Measurements from ENCODE around the gene PORCN. TPM values are rescaled to one million over a fixed set of nuclear protein-coding genes. Genes with fewer than 3 reads are reported as not detected.

The PORCN gene
- total RNA-seq, 1 experiment from 2014 or later = 12.9 TPM

DNA sequence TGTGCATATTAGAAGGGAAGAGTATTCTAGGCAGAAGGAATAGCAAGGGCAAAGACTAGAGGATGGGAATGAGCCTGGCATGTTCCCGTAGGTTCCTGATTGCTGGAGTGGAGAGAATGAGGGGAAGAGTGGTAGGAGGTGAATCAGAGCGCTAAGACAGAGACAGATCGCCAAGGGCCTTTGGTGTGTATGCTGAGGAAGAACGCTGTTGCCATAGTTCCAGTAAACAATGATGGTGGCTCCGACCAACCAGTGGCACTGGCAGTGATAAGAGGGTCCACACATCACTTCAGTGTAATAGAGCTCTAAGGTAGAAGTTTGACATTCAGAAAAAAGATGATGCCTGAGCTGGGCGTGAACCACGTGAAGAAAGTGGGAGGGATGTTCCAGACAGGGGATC, 31.7 kb downstream of the PORCN start:
- Histone ChIP-seq H4K20me1 (ENCODE audit: insufficient read depth) (no peaks in the 10 kb centered on the region), H3K9me2 (ENCODE audit: insufficient read depth) (no peaks in the 10 kb centered on the region), H3K36me3 (ENCODE audit: control insufficient read depth in 1 of 2, insufficient read depth in 2 of 2, low read length in 2 of 2) (no peaks in the 10 kb centered on the region), H3K27me3 (ENCODE audit: insufficient read depth, low read length) (no peaks in the 10 kb centered on the region), H3K79me2 (ENCODE audit: insufficient read depth, low read length) (no peaks in the 10 kb centered on the region), H3K4me3 (replicated peaks in 1 of 2; ENCODE audit: low read depth in 1 of 2, low read length in 2 of 2) (peak overlapping the region; percentile 56 to 63), H3K27ac (ENCODE audit: low read depth, low read length) (peak overlapping the region; percentile 22; the same call in 1 of the 2 replicates), H3K4me1 (ENCODE audit: control insufficient read depth in 1 of 2, insufficient read depth in 2 of 2, low read length in 2 of 2) (peaks cover 0 to 15% of the 10 kb centered on the region in 2 experiments; a peak in 3 of 4 replicates), H3K9ac (ENCODE audit: low read length) (peak overlapping the region; percentile 59), H3K9me3 (ENCODE audit: control insufficient read depth in 1 of 2, insufficient read depth in 1 of 2, low read depth in 1 of 2, low read length in 2 of 2) (no peaks in the 10 kb centered on the region), H2AFZ (ENCODE audit: low read depth, low read length, poor library complexity, severe bottlenecking) (no peak overlapping the region), H3K4me2 (ENCODE audit: low read length) (peak overlapping the region; percentile 81)
- ATAC-seq (no peak), DNase-seq (ENCODE audit: low read depth, low spot score) (no peak)
- ChIA-PET RAD21 (ENCODE audit: low non-redundant PET in 1 of 2, low total read pairs in 2 of 2, uncharacterized antibody in 2 of 2, unreplicated experiment in 2 of 2) (no interaction called here), CTCF (interaction anchor here (1.6 kb wide), 1 partner anchor 66 kb away, joined by 7 read pairs; no protein-coding TSS in a partner anchor), POLR2A (interaction anchor here (1.1 to 1.5 kb wide), 4 partner anchors 11 to 34 kb away, joined by 3 to 6 read pairs (median 4); partner anchors contain the start of genes EBP and RBM3)
- TSS peak; percentile 43 for BruUV-seq (replicated peaks)
- intact Hi-C loops (cut with micrococcal nuclease) = no loop called here
- TF ChIP-seq, protein P1, sequence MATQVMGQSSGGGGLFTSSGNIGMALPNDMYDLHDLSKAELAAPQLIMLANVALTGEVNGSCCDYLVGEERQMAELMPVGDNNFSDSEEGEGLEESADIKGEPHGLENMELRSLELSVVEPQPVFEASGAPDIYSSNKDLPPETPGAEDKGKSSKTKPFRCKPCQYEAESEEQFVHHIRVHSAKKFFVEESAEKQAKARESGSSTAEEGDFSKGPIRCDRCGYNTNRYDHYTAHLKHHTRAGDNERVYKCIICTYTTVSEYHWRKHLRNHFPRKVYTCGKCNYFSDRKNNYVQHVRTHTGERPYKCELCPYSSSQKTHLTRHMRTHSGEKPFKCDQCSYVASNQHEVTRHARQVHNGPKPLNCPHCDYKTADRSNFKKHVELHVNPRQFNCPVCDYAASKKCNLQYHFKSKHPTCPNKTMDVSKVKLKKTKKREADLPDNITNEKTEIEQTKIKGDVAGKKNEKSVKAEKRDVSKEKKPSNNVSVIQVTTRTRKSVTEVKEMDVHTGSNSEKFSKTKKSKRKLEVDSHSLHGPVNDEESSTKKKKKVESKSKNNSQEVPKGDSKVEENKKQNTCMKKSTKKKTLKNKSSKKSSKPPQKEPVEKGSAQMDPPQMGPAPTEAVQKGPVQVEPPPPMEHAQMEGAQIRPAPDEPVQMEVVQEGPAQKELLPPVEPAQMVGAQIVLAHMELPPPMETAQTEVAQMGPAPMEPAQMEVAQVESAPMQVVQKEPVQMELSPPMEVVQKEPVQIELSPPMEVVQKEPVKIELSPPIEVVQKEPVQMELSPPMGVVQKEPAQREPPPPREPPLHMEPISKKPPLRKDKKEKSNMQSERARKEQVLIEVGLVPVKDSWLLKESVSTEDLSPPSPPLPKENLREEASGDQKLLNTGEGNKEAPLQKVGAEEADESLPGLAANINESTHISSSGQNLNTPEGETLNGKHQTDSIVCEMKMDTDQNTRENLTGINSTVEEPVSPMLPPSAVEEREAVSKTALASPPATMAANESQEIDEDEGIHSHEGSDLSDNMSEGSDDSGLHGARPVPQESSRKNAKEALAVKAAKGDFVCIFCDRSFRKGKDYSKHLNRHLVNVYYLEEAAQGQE (IDR thresholded peaks at IDR 0.05; ENCODE audit: low read depth) = no peak
- TF ChIP-seq RAD21 (IDR thresholded peaks at IDR 0.05; ENCODE audit: low read depth) (no peak), JUND (IDR thresholded peaks at IDR 0.05) (no peak), ZNF274 (IDR thresholded peaks at IDR 0.05; ENCODE audit: low read depth, low read length) (no peak), EZH2phosphoT487 (IDR thresholded peaks at IDR 0.05; ENCODE audit: borderline replicate concordance) (no peak), CBX3 (IDR thresholded peaks at IDR 0.05; ENCODE audit: low read depth) (no peak), SRF (IDR thresholded peaks at IDR 0.05; ENCODE audit: low read depth) (no peak), FOSL1 (IDR thresholded peaks at IDR 0.05; ENCODE audit: low read depth) (no peak), EZH2 (IDR thresholded peaks at IDR 0.05) (no peak), EGR1 (IDR thresholded peaks at IDR 0.05; ENCODE audit: low read depth) (no peak), ZFX (IDR thresholded peaks at IDR 0.05) (no peak), POLR2A (IDR thresholded peaks at IDR 0.05; ENCODE audit: borderline replicate concordance, extremely low read depth, insufficient read depth, insufficient read length) (no peak), SIN3A (IDR thresholded peaks at IDR 0.05; ENCODE audit: low read depth) (no peak), TCF7L2 (IDR thresholded peaks at IDR 0.05; ENCODE audit: borderline replicate concordance, extremely low read depth, insufficient read depth, insufficient read length) (no peak), POLR2AphosphoS5 (IDR thresholded peaks at IDR 0.05; ENCODE audit: low read depth, low read length) (no peak), SP1 (IDR thresholded peaks at IDR 0.05; ENCODE audit: low read depth) (no peak)
- TF ChIP-seq, protein P2, sequence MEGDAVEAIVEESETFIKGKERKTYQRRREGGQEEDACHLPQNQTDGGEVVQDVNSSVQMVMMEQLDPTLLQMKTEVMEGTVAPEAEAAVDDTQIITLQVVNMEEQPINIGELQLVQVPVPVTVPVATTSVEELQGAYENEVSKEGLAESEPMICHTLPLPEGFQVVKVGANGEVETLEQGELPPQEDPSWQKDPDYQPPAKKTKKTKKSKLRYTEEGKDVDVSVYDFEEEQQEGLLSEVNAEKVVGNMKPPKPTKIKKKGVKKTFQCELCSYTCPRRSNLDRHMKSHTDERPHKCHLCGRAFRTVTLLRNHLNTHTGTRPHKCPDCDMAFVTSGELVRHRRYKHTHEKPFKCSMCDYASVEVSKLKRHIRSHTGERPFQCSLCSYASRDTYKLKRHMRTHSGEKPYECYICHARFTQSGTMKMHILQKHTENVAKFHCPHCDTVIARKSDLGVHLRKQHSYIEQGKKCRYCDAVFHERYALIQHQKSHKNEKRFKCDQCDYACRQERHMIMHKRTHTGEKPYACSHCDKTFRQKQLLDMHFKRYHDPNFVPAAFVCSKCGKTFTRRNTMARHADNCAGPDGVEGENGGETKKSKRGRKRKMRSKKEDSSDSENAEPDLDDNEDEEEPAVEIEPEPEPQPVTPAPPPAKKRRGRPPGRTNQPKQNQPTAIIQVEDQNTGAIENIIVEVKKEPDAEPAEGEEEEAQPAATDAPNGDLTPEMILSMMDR (IDR thresholded peaks at IDR 0.05 in 2 of 3, conservative IDR thresholded peaks at IDR 0.05 in 1 of 3; ENCODE audit: borderline replicate concordance in 1 of 3, insufficient read depth in 1 of 3, low read depth in 2 of 3, low read length in 2 of 3) = no peak
- TF ChIP-seq, protein P3, sequence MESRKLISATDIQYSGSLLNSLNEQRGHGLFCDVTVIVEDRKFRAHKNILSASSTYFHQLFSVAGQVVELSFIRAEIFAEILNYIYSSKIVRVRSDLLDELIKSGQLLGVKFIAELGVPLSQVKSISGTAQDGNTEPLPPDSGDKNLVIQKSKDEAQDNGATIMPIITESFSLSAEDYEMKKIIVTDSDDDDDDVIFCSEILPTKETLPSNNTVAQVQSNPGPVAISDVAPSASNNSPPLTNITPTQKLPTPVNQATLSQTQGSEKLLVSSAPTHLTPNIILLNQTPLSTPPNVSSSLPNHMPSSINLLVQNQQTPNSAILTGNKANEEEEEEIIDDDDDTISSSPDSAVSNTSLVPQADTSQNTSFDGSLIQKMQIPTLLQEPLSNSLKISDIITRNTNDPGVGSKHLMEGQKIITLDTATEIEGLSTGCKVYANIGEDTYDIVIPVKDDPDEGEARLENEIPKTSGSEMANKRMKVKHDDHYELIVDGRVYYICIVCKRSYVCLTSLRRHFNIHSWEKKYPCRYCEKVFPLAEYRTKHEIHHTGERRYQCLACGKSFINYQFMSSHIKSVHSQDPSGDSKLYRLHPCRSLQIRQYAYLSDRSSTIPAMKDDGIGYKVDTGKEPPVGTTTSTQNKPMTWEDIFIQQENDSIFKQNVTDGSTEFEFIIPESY (IDR thresholded peaks at IDR 0.05; ENCODE audit: extremely low read depth, insufficient replicate concordance, low read length) = no peak
